22Rv1 (cell line): ENCODE measurements around the gene AOPEP.

Experiments
- CTCF ChIP-seq: fragments of 450-650 bp; IDR thresholded peaks from 2 replicates; pipeline ENCODE4 v1.5.1; 2017; ENCODE audit warnings: mild to moderate bottlenecking
- ZFX ChIP-seq: fragments of 450-650 bp; IDR thresholded peaks from 2 replicates; pipeline ENCODE4 v1.6.1; 2017; ENCODE audit warnings: antibody characterized with exemption, borderline replicate concordance

- TF ChIP-seq CTCF (no peak), ZFX (no peak)
Measured at GRCh38 chr9:95048225-95049087, 322.0 kb downstream of the AOPEP start.
